HG03108 (cell line): Measurements from ENCODE around the gene STX5.
"Not testable (repeated sequence)": the region's sequence is repeated elsewhere in the genome, so short reads cannot be mapped to it uniquely, and the experiment has no call there.

Source experiments
- ATAC-seq: cut with Tn5 transposase; IDR thresholded peaks from one replicate; pipeline ENCODE4 v1.9.1; 2021; ENCODE audit warnings: moderate library complexity; ENCODE audit not compliant: unreplicated experiment

Gene STX5

GRCh38 chr11:62831520-62832335 lies at the start of gene STX5:
Gene STX5 (minus strand): TSS chr11:62832051. CDS start chr11:62831243, 808 bp downstream.
- ATAC-seq = peak; percentile 83

GRCh38 chr11:62880803-62881578 lies 49.1 kb upstream of the STX5 start, which contains the start of gene SLC3A2:
Gene SLC3A2 (plus strand): TSS chr11:62880896. CDS start chr11:62881024, 128 bp downstream.
- peak; percentile 58 for ATAC-seq

- peak; percentile 8 for ATAC-seq
These were observed 48.5 kb upstream of the STX5 start for GRCh38 chr11:62880231-62880802.

GRCh38 chr11:62879235-62879978 lies 47.6 kb upstream of the STX5 start:
- no peak for ATAC-seq

- ATAC-seq = no peak
These were observed 44.9 kb upstream of the STX5 start for GRCh38 chr11:62876712-62877111.

GRCh38 chr11:62875698-62876478 lies 44.0 kb upstream of the STX5 start:
- no peak for ATAC-seq

- no peak for ATAC-seq
These were observed 43.0 kb upstream of the STX5 start for GRCh38 chr11:62874851-62875250.

- ATAC-seq = no peak
These were observed 33.8 kb upstream of the STX5 start for GRCh38 chr11:62865635-62866034.

- ATAC-seq = no peak
These were observed 32.0 kb upstream of the STX5 start for GRCh38 chr11:62863687-62864335.

GRCh38 chr11:62861564-62862192 lies 29.8 kb upstream of the STX5 start:
- not testable (repeated sequence) for ATAC-seq

GRCh38 chr11:62860835-62861563 lies 29.1 kb upstream of the STX5 start:
- ATAC-seq = no peak

GRCh38 chr11:62859281-62859703 lies 27.4 kb upstream of the STX5 start:
- ATAC-seq = not testable (repeated sequence)

GRCh38 chr11:62858201-62858600 lies 26.4 kb upstream of the STX5 start:
- ATAC-seq = no peak

- no peak for ATAC-seq
These were observed 25.7 kb upstream of the STX5 start for GRCh38 chr11:62857541-62857982.

GRCh38 chr11:62856333-62856895 lies 24.6 kb upstream of the STX5 start:
- ATAC-seq = no peak

GRCh38 chr11:62855571-62856332 lies 23.9 kb upstream of the STX5 start:
- ATAC-seq = peak; percentile 79
